ENCODE measurements around the gene PDLIM1.

DNA sequence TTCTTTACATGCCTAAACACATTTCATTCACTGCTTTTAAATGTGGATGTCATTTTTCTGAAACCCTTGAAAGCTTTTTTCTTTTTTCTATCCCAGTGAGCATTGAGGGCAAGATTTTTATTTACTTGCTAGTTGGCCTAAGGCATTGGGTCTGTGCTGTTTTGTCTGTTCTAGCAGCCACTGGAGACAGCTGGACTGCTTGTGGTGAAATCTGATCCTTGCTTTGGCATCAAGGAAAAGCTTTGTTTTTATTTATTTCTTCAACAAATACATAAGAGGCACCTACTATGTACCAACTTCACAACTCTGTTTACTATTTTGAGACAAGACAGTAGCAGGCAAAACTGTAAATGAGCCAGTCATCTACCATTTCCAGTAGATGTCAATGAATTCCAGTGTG lies 28.4 kb upstream of the PDLIM1 start:
- TF ChIP-seq, protein P1, sequence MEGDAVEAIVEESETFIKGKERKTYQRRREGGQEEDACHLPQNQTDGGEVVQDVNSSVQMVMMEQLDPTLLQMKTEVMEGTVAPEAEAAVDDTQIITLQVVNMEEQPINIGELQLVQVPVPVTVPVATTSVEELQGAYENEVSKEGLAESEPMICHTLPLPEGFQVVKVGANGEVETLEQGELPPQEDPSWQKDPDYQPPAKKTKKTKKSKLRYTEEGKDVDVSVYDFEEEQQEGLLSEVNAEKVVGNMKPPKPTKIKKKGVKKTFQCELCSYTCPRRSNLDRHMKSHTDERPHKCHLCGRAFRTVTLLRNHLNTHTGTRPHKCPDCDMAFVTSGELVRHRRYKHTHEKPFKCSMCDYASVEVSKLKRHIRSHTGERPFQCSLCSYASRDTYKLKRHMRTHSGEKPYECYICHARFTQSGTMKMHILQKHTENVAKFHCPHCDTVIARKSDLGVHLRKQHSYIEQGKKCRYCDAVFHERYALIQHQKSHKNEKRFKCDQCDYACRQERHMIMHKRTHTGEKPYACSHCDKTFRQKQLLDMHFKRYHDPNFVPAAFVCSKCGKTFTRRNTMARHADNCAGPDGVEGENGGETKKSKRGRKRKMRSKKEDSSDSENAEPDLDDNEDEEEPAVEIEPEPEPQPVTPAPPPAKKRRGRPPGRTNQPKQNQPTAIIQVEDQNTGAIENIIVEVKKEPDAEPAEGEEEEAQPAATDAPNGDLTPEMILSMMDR (optimal IDR thresholded peaks at IDR 0.05 in 1 of 3, IDR thresholded peaks at IDR 0.05 in 1 of 3, conservative IDR thresholded peaks at IDR 0.05 in 1 of 3; ENCODE audit: extremely low read depth in 1 of 3, insufficient read depth in 2 of 3, low read length in 3 of 3): no peak
- TF ChIP-seq EZH2 (IDR thresholded peaks at IDR 0.05; ENCODE audit: low read length): no peak

Data from keratinocyte (primary cell).